CD4-positive, CD25-positive, alpha-beta regulatory T cell (primary cell): ENCODE results near the gene ENTPD2. TPM values are rescaled to one million over a fixed set of nuclear protein-coding genes. Genes with fewer than 3 reads are reported as not detected.

Experiments used
- ATAC-seq, 2 donors: fragments of 150-1000 bp; cut with Tn5 transposase; one replicate each; pipeline ENCODE4 v1.10.0; 2021; ENCODE audit warnings: low read depth in 2 of 2, moderate number of reproducible peaks in 2 of 2, moderate library complexity in 1 of 2
- DNase-seq, 3 donors: peaks; one replicate each; pipeline versions ENCODE4 v3.0.0 to v3.0.0-alpha.2; 2012 to 2022; ENCODE audit warnings: mixed read lengths in 1 of 3
- H3K27ac ChIP-seq: one replicate; pipeline ENCODE4 v1.7.0; 2013; ENCODE audit warnings: mild to moderate bottlenecking, low read length; ENCODE audit not compliant: insufficient read depth, poor library complexity, severe bottlenecking
- H3K27me3 ChIP-seq: one replicate; pipeline ENCODE4 v1.7.0; 2013; ENCODE audit warnings: low read length; ENCODE audit not compliant: control insufficient read depth, insufficient read depth
- H3K36me3 ChIP-seq: one replicate; pipeline ENCODE4 v1.7.0; 2013; ENCODE audit warnings: mild to moderate bottlenecking, low read length, moderate library complexity; ENCODE audit not compliant: control insufficient read depth, insufficient read depth
- H3K4me1 ChIP-seq: 2 replicates; pipeline ENCODE4 v1.7.0; 2013; ENCODE audit warnings: mild to moderate bottlenecking, low read length; ENCODE audit not compliant: insufficient read depth, control insufficient read depth, poor library complexity, severe bottlenecking
- H3K4me3 ChIP-seq: one replicate; pipeline ENCODE4 v1.7.0; 2013; ENCODE audit warnings: low read depth, mild to moderate bottlenecking, low read length, moderate library complexity
- H3K9me3 ChIP-seq, 2 experiments: 1 replicate in 1 of 2; 2 replicates in 1 of 2; pipeline ENCODE4 v1.7.0; 2013; ENCODE audit warnings: low read length in 2 of 2, mild to moderate bottlenecking in 1 of 2, moderate library complexity in 1 of 2; ENCODE audit not compliant: control insufficient read depth in 2 of 2
- H3K27ac Mint-ChIP-seq, 3 donors: one replicate each; pipeline ENCODE4 v1.8.0; 2020 to 2022; ENCODE audit warnings: mild to moderate bottlenecking in 3 of 3, mixed read lengths in 3 of 3, moderate library complexity in 2 of 3
- H3K27me3 Mint-ChIP-seq: one replicate; pipeline ENCODE4 v1.8.0; 2022; ENCODE audit warnings: mild to moderate bottlenecking, mixed read lengths
- H3K36me3 Mint-ChIP-seq: one replicate; pipeline ENCODE4 v1.8.0; 2020; ENCODE audit warnings: mixed read lengths
- H3K4me1 Mint-ChIP-seq, 4 donors: one replicate each; pipeline ENCODE4 v1.8.0; 2020 to 2022; ENCODE audit warnings: mixed read lengths in 4 of 4, mild to moderate bottlenecking in 1 of 4
- H3K4me3 Mint-ChIP-seq, 4 donors: one replicate each; pipeline ENCODE4 v1.8.0; 2020 to 2022; ENCODE audit warnings: mild to moderate bottlenecking in 4 of 4, mixed read lengths in 4 of 4, moderate library complexity in 3 of 4
- H3K9me3 Mint-ChIP-seq, 7 donors: one replicate each; pipeline ENCODE4 v1.8.0; 2020 to 2022; ENCODE audit warnings: mixed read lengths in 7 of 7, mild to moderate bottlenecking in 3 of 7, moderate library complexity in 2 of 7
- polyA plus RNA-seq, 4 donors: library from polyadenylated mRNA; unstranded; fragments of 300-500 nt; fragmentation: Illumina TruSeq; gene quantifications; one replicate each; pipeline ENCODE4 v1.2.3, GENCODE V29; 2021
- total RNA-seq: library from RNA; stranded (reverse); gene quantifications from one replicate; pipeline ENCODE4 v1.2.3, GENCODE V29; 2022

Gene ENTPD2
- total and polyA plus RNA-seq, 5 donors from 2014 or later, result not detected

DNA sequence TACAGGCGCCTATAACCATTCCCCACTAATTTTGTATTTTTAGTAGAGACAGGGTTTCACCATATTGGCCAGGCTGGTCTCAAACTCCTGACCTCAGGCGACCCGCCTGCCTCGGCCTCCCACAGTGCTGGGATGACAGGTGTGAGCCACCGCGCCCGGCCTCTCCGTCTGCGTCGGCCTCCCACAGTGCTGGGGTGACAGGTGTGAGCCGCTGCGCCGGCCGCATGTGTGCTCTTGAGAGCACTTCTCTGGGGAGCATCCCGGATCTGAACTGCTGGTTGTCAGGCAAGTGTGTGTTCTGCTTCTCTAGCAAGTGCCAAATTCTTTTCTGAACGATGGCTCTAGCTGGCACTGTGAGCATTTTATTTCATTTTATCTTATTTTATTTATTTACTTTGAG is 3.7 kb upstream of the ENTPD2 start:
- Mint-ChIP-seq H3K36me3 (no peaks in the 10 kb centered on the region), H3K27me3 (peaks cover 13% of the 10 kb centered on the region), H3K4me3 (peak overlapping the region in 1 of 4 donors; percentile 29), H3K4me1 (peaks cover 0 to 4% (median 0%) of the 10 kb centered on the region in 4 donors), H3K27ac (no peak overlapping the region), H3K9me3 (no peaks in the 10 kb centered on the region)
- Histone ChIP-seq H3K36me3 (no peaks in the 10 kb centered on the region), H3K4me3 (no peak overlapping the region), H3K4me1 (peaks cover 18% of the 10 kb centered on the region), H3K9me3 (no peaks in the 10 kb centered on the region), H3K27ac (no peak overlapping the region), H3K27me3 (peaks cover 1% of the 10 kb centered on the region)
- ATAC-seq (no peak), DNase-seq (no peak)

- H3K36me3 ChIP-seq, result no peaks in the 10 kb centered on the region
- H3K27me3 ChIP-seq, result peaks cover 3% of the 10 kb centered on the region
- peaks cover 18% of the 10 kb centered on the region for H3K4me1 ChIP-seq
- Mint-ChIP-seq H3K27me3 (peaks cover 14% of the 10 kb centered on the region), H3K4me1 (peaks cover 0 to 4% (median 0%) of the 10 kb centered on the region in 4 donors), H3K9me3 (no peaks in the 10 kb centered on the region), H3K36me3 (no peaks in the 10 kb centered on the region), H3K27ac (no peak overlapping the region), H3K4me3 (no peak overlapping the region)
- no peaks in the 10 kb centered on the region for H3K9me3 ChIP-seq
- H3K27ac ChIP-seq, result no peak overlapping the region
- ATAC-seq, result no peak
- DNase-seq, result no peak
- H3K4me3 ChIP-seq, result no peak overlapping the region
These were observed 3.0 kb upstream of the ENTPD2 start for GRCh38 chr9:137056739-137057415.

- Mint-ChIP-seq H3K36me3 (no peaks in the 10 kb centered on the region), H3K4me3 (peak overlapping the region in 1 of 4 donors; percentile 15), H3K27ac (no peak overlapping the region), H3K27me3 (peaks cover 23% of the 10 kb centered on the region), H3K4me1 (peaks cover 0 to 4% (median 0%) of the 10 kb centered on the region in 4 donors), H3K9me3 (no peaks in the 10 kb centered on the region)
- no peak for ATAC-seq
- H3K4me1 ChIP-seq, result peaks cover 18% of the 10 kb centered on the region
- H3K27me3 ChIP-seq, result peaks cover 3% of the 10 kb centered on the region
- H3K4me3 ChIP-seq, result no peak overlapping the region
- H3K36me3 ChIP-seq, result no peaks in the 10 kb centered on the region
- DNase-seq, result no peak
- H3K9me3 ChIP-seq, result no peaks in the 10 kb centered on the region
- H3K27ac ChIP-seq, result no peak overlapping the region
These were observed 1.8 kb upstream of the ENTPD2 start for GRCh38 chr9:137055385-137056364.

- H3K36me3 Mint-ChIP-seq, result no peaks in the 10 kb centered on the region
- H3K27me3 Mint-ChIP-seq, result peaks cover 27% of the 10 kb centered on the region
- H3K4me3 Mint-ChIP-seq, result no peak overlapping the region
- no peak overlapping the region for H3K27ac ChIP-seq
- peaks cover 0 to 4% (median 0%) of the 10 kb centered on the region in 4 donors for H3K4me1 Mint-ChIP-seq
- H3K9me3 ChIP-seq, result no peaks in the 10 kb centered on the region
- no peaks in the 10 kb centered on the region for H3K36me3 ChIP-seq
- H3K27me3 ChIP-seq, result peaks cover 3% of the 10 kb centered on the region
- H3K27ac Mint-ChIP-seq, result peak overlapping the region in 1 of 3 donors; percentile 32
- no peak for DNase-seq
- ATAC-seq, result no peak
- H3K4me1 ChIP-seq, result peaks cover 18% of the 10 kb centered on the region
- no peak overlapping the region for H3K4me3 ChIP-seq
- H3K9me3 Mint-ChIP-seq, result no peaks in the 10 kb centered on the region
These were observed 1.1 kb upstream of the ENTPD2 start for GRCh38 chr9:137054932-137055384.

GRCh38 chr9:137052998-137053943 is 590 bp downstream of the ENTPD2 start:
- Mint-ChIP-seq H3K4me1 (peaks cover 0 to 4% (median 0%) of the 10 kb centered on the region in 4 donors), H3K9me3 (peaks cover 0 to 2% (median 0%) of the 10 kb centered on the region in 7 donors), H3K27ac (no peak overlapping the region), H3K36me3 (no peaks in the 10 kb centered on the region), H3K4me3 (peak overlapping the region in 1 of 4 donors; percentile 27), H3K27me3 (peaks cover 32% of the 10 kb centered on the region)
- ATAC-seq (peak; percentile 13 to 14), DNase-seq (no peak)
- Histone ChIP-seq H3K9me3 (no peaks in the 10 kb centered on the region), H3K4me3 (no peak overlapping the region), H3K27ac (no peak overlapping the region), H3K36me3 (no peaks in the 10 kb centered on the region), H3K4me1 (peaks cover 18% of the 10 kb centered on the region), H3K27me3 (peaks cover 3% of the 10 kb centered on the region)

DNA sequence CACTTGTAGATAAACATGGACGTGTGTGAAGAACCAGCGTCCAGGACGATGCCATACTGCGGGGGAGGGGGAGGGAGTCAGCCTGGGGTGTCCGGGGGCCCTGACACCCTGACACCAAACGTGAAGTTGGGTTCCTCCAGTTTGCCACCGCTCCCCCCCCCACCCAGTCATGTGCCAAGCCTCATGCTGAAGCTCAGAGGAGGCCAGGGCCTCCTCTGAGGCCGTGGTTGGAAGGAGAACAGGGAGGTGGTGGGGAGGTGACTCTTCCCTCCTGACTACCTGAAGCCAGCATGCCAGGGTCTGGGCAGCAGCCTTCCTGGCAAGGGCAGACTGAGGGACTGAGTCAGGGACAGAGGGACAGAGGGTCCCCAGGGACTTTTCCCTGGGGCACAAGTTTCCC is 1.6 kb downstream of the ENTPD2 start:
- H3K4me3 ChIP-seq, result no peak overlapping the region
- peaks cover 0 to 4% (median 0%) of the 10 kb centered on the region in 4 donors for H3K4me1 Mint-ChIP-seq
- ATAC-seq, result no peak
- no peaks in the 10 kb centered on the region for H3K9me3 ChIP-seq
- H3K4me1 ChIP-seq, result peaks cover 18% of the 10 kb centered on the region
- H3K27me3 Mint-ChIP-seq, result peaks cover 36% of the 10 kb centered on the region
- no peaks in the 10 kb centered on the region for H3K36me3 ChIP-seq
- no peaks in the 10 kb centered on the region for H3K36me3 Mint-ChIP-seq
- H3K4me3 Mint-ChIP-seq, result no peak overlapping the region
- peaks cover 0 to 2% (median 0%) of the 10 kb centered on the region in 7 donors for H3K9me3 Mint-ChIP-seq
- H3K27ac Mint-ChIP-seq, result no peak overlapping the region
- H3K27me3 ChIP-seq, result peaks cover 8% of the 10 kb centered on the region
- no peak for DNase-seq
- H3K27ac ChIP-seq, result no peak overlapping the region

DNA sequence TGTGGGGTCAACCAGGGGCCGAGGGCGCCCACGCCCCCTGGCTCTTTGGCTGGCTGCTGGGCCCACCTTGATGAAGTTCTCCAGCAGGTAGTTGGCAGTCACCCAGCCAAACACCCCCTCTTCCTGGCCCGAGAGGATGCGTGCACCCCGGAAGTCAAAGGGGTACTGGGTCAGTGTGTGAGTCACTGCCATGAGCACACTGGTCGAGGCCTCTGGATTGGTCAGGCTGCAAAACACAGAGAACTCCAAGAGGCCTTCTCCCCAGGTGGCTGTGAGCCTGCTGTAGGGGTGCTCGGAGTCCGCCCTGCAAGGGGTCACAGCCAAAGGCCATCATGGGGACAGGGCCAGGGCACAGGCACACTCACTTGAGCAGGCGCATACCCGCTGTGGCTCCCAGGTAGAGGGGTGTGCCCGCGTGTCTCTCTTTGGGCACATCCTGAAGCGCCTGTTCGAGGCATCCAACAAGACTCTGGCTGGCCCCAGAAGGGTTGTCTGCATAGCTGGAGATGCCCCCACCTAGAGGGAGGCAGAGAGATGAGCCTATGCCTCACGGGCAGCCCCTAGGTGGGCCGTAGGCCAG is 2.6 kb downstream of the ENTPD2 start:
- Mint-ChIP-seq H3K36me3 (no peaks in the 10 kb centered on the region), H3K4me1 (peaks cover 0 to 11% (median 3%) of the 10 kb centered on the region in 4 donors), H3K4me3 (no peak overlapping the region), H3K27ac (no peak overlapping the region), H3K27me3 (peaks cover 39% of the 10 kb centered on the region), H3K9me3 (peaks cover 0 to 2% (median 0%) of the 10 kb centered on the region in 7 donors)
- no peak overlapping the region for H3K27ac ChIP-seq
- no peaks in the 10 kb centered on the region for H3K36me3 ChIP-seq
- H3K9me3 ChIP-seq, result no peaks in the 10 kb centered on the region
- ATAC-seq (no peak), DNase-seq (no peak)
- peaks cover 22% of the 10 kb centered on the region for H3K4me1 ChIP-seq
- peaks cover 10% of the 10 kb centered on the region for H3K27me3 ChIP-seq
- H3K4me3 ChIP-seq, result no peak overlapping the region
